Activated CD8-positive, alpha-beta memory T cell treated with anti-CD3 and anti-CD28 coated beads for 4 hours (primary cell): ENCODE data around the gene PPP1R16B.

Source experiments
- DNase-seq, 2 donors: peaks; one replicate each; pipeline ENCODE4 v3.0.0-alpha.2; 2020; ENCODE audit warnings: low read depth in 2 of 2

PPP1R16B gene

GRCh38 chr20:38896009-38896594 is 90.6 kb downstream of the PPP1R16B start:
- no peak for DNase-seq

GRCh38 chr20:38897267-38897666 is 91.8 kb downstream of the PPP1R16B start:
- DNase-seq: no peak

- DNase-seq: no peak
Measured at GRCh38 chr20:38900606-38901005, 95.1 kb downstream of the PPP1R16B start.

- no peak for DNase-seq
Measured at GRCh38 chr20:38902601-38903000, 97.1 kb downstream of the PPP1R16B start.

- DNase-seq: no peak
Measured at GRCh38 chr20:38903335-38903734, 97.8 kb downstream of the PPP1R16B start.

GRCh38 chr20:38905375-38905774 is 99.9 kb downstream of the PPP1R16B start:
- DNase-seq: no peak

- DNase-seq: no peak
Measured at GRCh38 chr20:38907918-38908677, 102.6 kb downstream of the PPP1R16B start.

- no peak for DNase-seq
Measured at GRCh38 chr20:38915355-38915754, 109.9 kb downstream of the PPP1R16B start.

- DNase-seq: no peak
Measured at GRCh38 chr20:38917657-38918056, 112.2 kb downstream of the PPP1R16B start.

- no peak for DNase-seq
Measured at GRCh38 chr20:38918172-38918571, 112.7 kb downstream of the PPP1R16B start.

- no peak for DNase-seq
Measured at GRCh38 chr20:38919683-38920082, 114.2 kb downstream of the PPP1R16B start.

GRCh38 chr20:38920411-38920810 is 114.9 kb downstream of the PPP1R16B start:
- no peak for DNase-seq

- DNase-seq: no peak
Measured at GRCh38 chr20:38920851-38921250, 115.4 kb downstream of the PPP1R16B start.

- DNase-seq: no peak
Measured at GRCh38 chr20:38924718-38925117, 119.2 kb downstream of the PPP1R16B start.

GRCh38 chr20:38926142-38926933 is 120.8 kb downstream of the PPP1R16B start, which contains the start of gene FAM83D:
Gene FAM83D (plus strand): TSS chr20:38926417. CDS start chr20:38926443, 26 bp downstream.
- DNase-seq: peak; percentile 80 to 84

- DNase-seq: no peak
Measured at GRCh38 chr20:38926934-38927616, 121.6 kb downstream of the PPP1R16B start.

GRCh38 chr20:38927902-38928578 is 122.5 kb downstream of the PPP1R16B start:
- DNase-seq: no peak

GRCh38 chr20:38930242-38930569 is 124.7 kb downstream of the PPP1R16B start:
- DNase-seq: no peak

GRCh38 chr20:38931984-38932383 is 126.5 kb downstream of the PPP1R16B start:
- no peak for DNase-seq

GRCh38 chr20:38932457-38933120 is 127.1 kb downstream of the PPP1R16B start:
- no peak for DNase-seq

GRCh38 chr20:38934530-38934929 is 129.0 kb downstream of the PPP1R16B start:
- no peak for DNase-seq
